HepG2 (cell line): ENCODE results near the gene DNPH1. TPM values are rescaled to one million over a fixed set of nuclear protein-coding genes. Genes with fewer than 3 reads are reported as not detected.

Experiments
- CC2D1A ChIP-seq: sonication (generic); formaldehyde crosslinking; IDR thresholded peaks from 2 replicates; pipeline ENCODE4 v1.8.1; 2023; ENCODE audit warnings: mild to moderate bottlenecking, missing genetic modification reagents
- CREB1 ChIP-seq, 2 experiments: fragments of 450-650 bp in 1 of 2; IDR thresholded peaks; 2 replicates each; pipeline ENCODE4 v1.6.1; 2016 to 2017; ENCODE audit warnings: control low read depth in 1 of 2, mild to moderate bottlenecking in 1 of 2, missing compliant biosample characterization in 1 of 2, missing genetic modification characterization in 1 of 2
- EED ChIP-seq: sonication (generic); formaldehyde crosslinking; IDR thresholded peaks from 2 replicates; pipeline ENCODE4 v1.5.0; 2020; ENCODE audit warnings: mild to moderate bottlenecking, missing genetic modification reagents
- ELF4 ChIP-seq: sonication (generic); formaldehyde crosslinking; IDR thresholded peaks from 2 replicates; pipeline ENCODE4 v1.5.0; 2020; ENCODE audit warnings: missing genetic modification reagents, mild to moderate bottlenecking, moderate library complexity, borderline replicate concordance
- HHEX ChIP-seq: IDR thresholded peaks from 2 replicates; pipeline ENCODE4 v1.6.1; 2016; ENCODE audit warnings: control low read depth
- JUNB ChIP-seq: sonication (generic); formaldehyde crosslinking; IDR thresholded peaks from 2 replicates; pipeline ENCODE4 v1.8.0; 2022; ENCODE audit warnings: missing genetic modification reagents, mild to moderate bottlenecking, borderline replicate concordance
- MIER3 ChIP-seq: IDR thresholded peaks from 2 replicates; pipeline ENCODE4 v1.6.1; 2016; ENCODE audit warnings: missing compliant biosample characterization, borderline replicate concordance
- SRY ChIP-seq: sonication (generic); formaldehyde crosslinking; IDR thresholded peaks from 2 replicates; pipeline ENCODE4 v1.8.0; 2022; ENCODE audit warnings: mild to moderate bottlenecking, missing genetic modification reagents
- ZFP37 ChIP-seq: sonication (generic); formaldehyde crosslinking; IDR thresholded peaks from 2 replicates; pipeline ENCODE4 v1.4.0; 2020; ENCODE audit warnings: missing genetic modification reagents, borderline replicate concordance
- ZNF256 ChIP-seq: sonication (generic); formaldehyde crosslinking; conservative IDR thresholded peaks from 2 replicates; pipeline ENCODE4 v1.4.0; 2020; ENCODE audit warnings: missing genetic modification reagents
- ZNF317 ChIP-seq: sonication (generic); formaldehyde crosslinking; IDR thresholded peaks from 2 replicates; pipeline ENCODE4 v1.5.0; 2020; ENCODE audit warnings: mild to moderate bottlenecking, missing genetic modification reagents
- ZNF331 ChIP-seq: sonication (generic); formaldehyde crosslinking; IDR thresholded peaks from 2 replicates; pipeline ENCODE4 v1.4.0; 2020; ENCODE audit warnings: missing genetic modification reagents
- ZNF367 ChIP-seq: sonication (generic); formaldehyde crosslinking; IDR thresholded peaks from 2 replicates; pipeline ENCODE4 v1.4.0; 2020; ENCODE audit warnings: missing genetic modification reagents, borderline replicate concordance
- ZNF441 ChIP-seq: sonication (generic); formaldehyde crosslinking; IDR thresholded peaks from 2 replicates; pipeline ENCODE4 v1.7.0; 2021; ENCODE audit warnings: missing genetic modification reagents, borderline replicate concordance
- ZNF468 ChIP-seq: sonication (generic); formaldehyde crosslinking; IDR thresholded peaks from 2 replicates; pipeline ENCODE4 v1.8.0; 2022; ENCODE audit warnings: mild to moderate bottlenecking, moderate library complexity, missing genetic modification reagents
- ZNF570 ChIP-seq: sonication (generic); formaldehyde crosslinking; IDR thresholded peaks from 2 replicates; pipeline ENCODE4 v1.4.0; 2020; ENCODE audit warnings: mild to moderate bottlenecking, missing genetic modification reagents, borderline replicate concordance
- ZNF7 ChIP-seq: IDR thresholded peaks from 2 replicates; pipeline ENCODE4 v1.6.1; 2016; ENCODE audit warnings: missing biosample characterization, missing genetic modification reagents
- polyA plus RNA-seq, 8 experiments: library from polyadenylated mRNA; depleted of rRNA in 3 of 8; stranded (reverse) in 7 of 8; unstranded in 1 of 8; fragments of >200 nt; fragmentation: Illumina TruSeq in 4 of 8; extraction: Trizol in 4 of 8; gene quantifications; 2 replicates each; pipeline versions ENCODE4 v1.2.1 to v1.2.3, GENCODE V29; 2011 to 2016; ENCODE audit warnings: low read depth in 4 of 8, missing spikeins in 1 of 8, mixed read lengths in 1 of 8; ENCODE audit not compliant: insufficient read depth in 1 of 8
- total RNA-seq, 5 experiments: library from RNA; depleted of rRNA; stranded (reverse); fragments of >200 nt; fragmentation: Illumina TruSeq; extraction: Trizol; gene quantifications; 2 replicates each; pipeline ENCODE4 v1.2.3, GENCODE V29; 2016; ENCODE audit warnings: low read depth in 1 of 5
- TF ChIP-seq, protein P1 (sequence below): sonication (generic); formaldehyde crosslinking; IDR thresholded peaks from 2 replicates; pipeline ENCODE4 v1.8.0; 2022; ENCODE audit warnings: missing genetic modification reagents, mild to moderate bottlenecking, inconsistent platforms, borderline replicate concordance
- TF ChIP-seq, protein P2 (sequence below): sonication (generic); formaldehyde crosslinking; IDR thresholded peaks from 2 replicates; pipeline ENCODE4 v1.4.0; 2020; ENCODE audit warnings: missing genetic modification reagents
- TF ChIP-seq, protein P3 (sequence below): sonication (generic); formaldehyde crosslinking; conservative IDR thresholded peaks from 2 replicates; pipeline ENCODE4 v1.4.0; 2020; ENCODE audit warnings: missing genetic modification reagents
- TF ChIP-seq, protein P4 (sequence below): IDR thresholded peaks from 2 replicates; pipeline ENCODE4 v1.6.1; 2016; ENCODE audit warnings: missing compliant biosample characterization, missing genetic modification reagents, borderline replicate concordance
- TF ChIP-seq, protein P5 (sequence below): sonication (generic); formaldehyde crosslinking; IDR thresholded peaks from 2 replicates; pipeline ENCODE4 v1.5.1; 2020; ENCODE audit warnings: missing genetic modification reagents, mild to moderate bottlenecking, borderline replicate concordance

The DNPH1 gene
- total and polyA plus RNA-seq, 2 of the 13 experiments (the other 11 are each of a cell fraction or from before 2014, with no cell fraction given): 56.5 to 75.1 TPM

DNA sequence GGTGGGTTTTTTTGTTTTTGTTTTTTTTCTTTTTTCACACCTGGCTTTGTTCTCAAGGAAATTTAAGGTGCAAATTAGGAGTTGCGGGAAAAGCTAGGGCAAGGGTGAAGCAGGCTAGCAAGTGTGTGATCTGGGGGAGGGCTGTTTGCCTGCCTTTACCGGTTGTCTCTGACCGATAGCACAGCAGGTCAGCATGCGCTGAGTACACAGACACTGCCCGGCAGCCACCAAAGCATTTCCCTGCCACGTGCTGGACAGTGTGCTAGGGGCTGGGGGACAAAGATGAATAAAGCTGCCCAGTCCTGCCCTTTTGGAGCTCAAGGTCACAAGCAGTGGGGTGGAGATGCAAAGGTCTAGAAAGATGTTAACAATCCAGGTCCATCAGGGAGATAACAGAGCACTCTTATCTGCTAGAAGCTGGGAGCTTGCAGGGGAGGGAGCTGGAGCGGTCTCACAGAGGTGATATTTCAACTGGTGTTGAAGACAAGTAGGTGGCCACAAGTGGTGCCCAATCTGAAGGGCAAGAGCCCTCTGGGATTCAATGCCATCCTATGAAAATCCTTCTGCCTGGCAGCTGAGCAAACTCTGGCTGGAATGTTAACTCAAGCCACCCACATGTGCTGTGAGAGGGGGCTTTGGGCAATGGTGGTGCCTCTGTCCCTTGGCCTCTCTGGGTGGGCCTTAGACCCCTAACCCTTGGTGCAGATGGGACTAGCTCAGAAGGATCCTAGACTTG is 38.5 kb upstream of the DNPH1 start (continued):
- TF ChIP-seq ELF4 (CRISPR knock-in tag): peak; percentile 99
- TF ChIP-seq, protein P1, sequence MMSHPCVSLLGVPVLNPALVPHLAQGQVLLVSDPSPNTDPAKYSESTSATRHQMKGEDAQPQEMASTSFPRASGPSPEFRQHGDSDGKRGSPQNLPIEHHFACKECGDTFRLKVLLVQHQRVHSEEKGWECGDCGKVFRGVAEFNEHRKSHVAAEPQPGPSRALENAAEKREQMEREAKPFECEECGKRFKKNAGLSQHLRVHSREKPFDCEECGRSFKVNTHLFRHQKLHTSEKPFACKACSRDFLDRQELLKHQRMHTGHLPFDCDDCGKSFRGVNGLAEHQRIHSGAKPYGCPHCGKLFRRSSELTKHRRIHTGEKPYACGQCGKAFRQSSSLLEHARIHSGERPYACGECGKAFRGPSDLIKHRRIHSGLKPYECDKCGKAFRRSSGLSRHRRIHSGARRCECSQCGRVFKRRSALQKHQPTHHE: peak; percentile 98; the same call in 1 of the 2 replicates
- peak; percentile 93 for TF ChIP-seq ZNF317 (CRISPR knock-in tag)
- TF ChIP-seq MIER3 (CRISPR knock-in tag): peak; percentile 100
- TF ChIP-seq EED: peak; percentile 78; the same call in 1 of the 2 replicates
- TF ChIP-seq ZNF441 (CRISPR knock-in tag): peak; percentile 95
- TF ChIP-seq HHEX (CRISPR knock-in tag): peak; percentile 95
- TF ChIP-seq ZNF7 (CRISPR knock-in tag): peak; percentile 48; the same call in 1 of the 2 replicates
- no peak for TF ChIP-seq ZNF367 (CRISPR knock-in tag)
- TF ChIP-seq CREB1 (IDR thresholded peaks at IDR 0.05): peak; percentile 36
- no peak for TF ChIP-seq CREB1 (CRISPR knock-in tag; IDR thresholded peaks at IDR 0.05)
- peak; percentile 82; the same call in 1 of the 2 replicates for TF ChIP-seq ZNF256 (CRISPR knock-in tag)
- 0 out of 2 replicates have a peak, but pooled peaks have one; percentile 84 for TF ChIP-seq CC2D1A (CRISPR knock-in tag)
- peak; percentile 95; the same call in 1 of the 2 replicates for TF ChIP-seq SRY
- TF ChIP-seq, protein P2, sequence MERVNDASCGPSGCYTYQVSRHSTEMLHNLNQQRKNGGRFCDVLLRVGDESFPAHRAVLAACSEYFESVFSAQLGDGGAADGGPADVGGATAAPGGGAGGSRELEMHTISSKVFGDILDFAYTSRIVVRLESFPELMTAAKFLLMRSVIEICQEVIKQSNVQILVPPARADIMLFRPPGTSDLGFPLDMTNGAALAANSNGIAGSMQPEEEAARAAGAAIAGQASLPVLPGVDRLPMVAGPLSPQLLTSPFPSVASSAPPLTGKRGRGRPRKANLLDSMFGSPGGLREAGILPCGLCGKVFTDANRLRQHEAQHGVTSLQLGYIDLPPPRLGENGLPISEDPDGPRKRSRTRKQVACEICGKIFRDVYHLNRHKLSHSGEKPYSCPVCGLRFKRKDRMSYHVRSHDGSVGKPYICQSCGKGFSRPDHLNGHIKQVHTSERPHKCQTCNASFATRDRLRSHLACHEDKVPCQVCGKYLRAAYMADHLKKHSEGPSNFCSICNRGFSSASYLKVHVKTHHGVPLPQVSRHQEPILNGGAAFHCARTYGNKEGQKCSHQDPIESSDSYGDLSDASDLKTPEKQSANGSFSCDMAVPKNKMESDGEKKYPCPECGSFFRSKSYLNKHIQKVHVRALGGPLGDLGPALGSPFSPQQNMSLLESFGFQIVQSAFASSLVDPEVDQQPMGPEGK (CRISPR knock-in tag): peak; percentile 100
- peak; percentile 97 for TF ChIP-seq ZFP37
- TF ChIP-seq, protein P3, sequence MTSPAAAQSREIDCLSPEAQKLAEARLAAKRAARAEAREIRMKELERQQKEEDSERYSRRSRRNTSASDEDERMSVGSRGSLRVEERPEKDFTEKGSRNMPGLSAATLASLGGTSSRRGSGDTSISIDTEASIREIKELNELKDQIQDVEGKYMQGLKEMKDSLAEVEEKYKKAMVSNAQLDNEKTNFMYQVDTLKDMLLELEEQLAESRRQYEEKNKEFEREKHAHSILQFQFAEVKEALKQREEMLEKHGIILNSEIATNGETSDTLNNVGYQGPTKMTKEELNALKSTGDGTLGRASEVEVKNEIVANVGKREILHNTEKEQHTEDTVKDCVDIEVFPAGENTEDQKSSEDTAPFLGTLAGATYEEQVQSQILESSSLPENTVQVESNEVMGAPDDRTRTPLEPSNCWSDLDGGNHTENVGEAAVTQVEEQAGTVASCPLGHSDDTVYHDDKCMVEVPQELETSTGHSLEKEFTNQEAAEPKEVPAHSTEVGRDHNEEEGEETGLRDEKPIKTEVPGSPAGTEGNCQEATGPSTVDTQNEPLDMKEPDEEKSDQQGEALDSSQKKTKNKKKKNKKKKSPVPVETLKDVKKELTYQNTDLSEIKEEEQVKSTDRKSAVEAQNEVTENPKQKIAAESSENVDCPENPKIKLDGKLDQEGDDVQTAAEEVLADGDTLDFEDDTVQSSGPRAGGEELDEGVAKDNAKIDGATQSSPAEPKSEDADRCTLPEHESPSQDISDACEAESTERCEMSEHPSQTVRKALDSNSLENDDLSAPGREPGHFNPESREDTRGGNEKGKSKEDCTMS (CRISPR knock-in tag): no peak
- no peak for TF ChIP-seq ZNF468 (CRISPR knock-in tag)
- peak; percentile 99 for TF ChIP-seq ZNF331
- TF ChIP-seq, protein P4, sequence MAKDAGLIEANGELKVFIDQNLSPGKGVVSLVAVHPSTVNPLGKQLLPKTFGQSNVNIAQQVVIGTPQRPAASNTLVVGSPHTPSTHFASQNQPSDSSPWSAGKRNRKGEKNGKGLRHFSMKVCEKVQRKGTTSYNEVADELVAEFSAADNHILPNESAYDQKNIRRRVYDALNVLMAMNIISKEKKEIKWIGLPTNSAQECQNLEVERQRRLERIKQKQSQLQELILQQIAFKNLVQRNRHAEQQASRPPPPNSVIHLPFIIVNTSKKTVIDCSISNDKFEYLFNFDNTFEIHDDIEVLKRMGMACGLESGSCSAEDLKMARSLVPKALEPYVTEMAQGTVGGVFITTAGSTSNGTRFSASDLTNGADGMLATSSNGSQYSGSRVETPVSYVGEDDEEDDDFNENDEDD: peak; percentile 97
- TF ChIP-seq ZNF570 (CRISPR knock-in tag): no peak
- TF ChIP-seq JUNB (CRISPR knock-in tag): peak; percentile 94
- TF ChIP-seq, protein P5, sequence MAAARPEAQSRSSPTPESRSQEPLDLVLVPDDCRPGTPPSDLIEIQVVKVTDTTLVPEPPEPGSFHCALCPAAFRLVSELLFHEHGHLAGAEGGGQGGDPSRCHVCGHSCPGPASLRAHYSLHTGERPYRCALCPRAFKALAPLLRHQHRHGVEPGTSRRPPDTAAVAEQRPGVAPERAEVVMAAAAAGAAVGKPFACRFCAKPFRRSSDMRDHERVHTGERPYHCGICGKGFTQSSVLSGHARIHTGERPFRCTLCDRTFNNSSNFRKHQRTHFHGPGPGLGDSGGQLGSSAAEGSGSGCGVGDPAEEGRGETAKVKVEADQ (CRISPR knock-in tag): peak; percentile 99
